ENCODE data around the gene ASF1B. TPM values are rescaled to one million over a fixed set of nuclear protein-coding genes. Genes with fewer than 3 reads are reported as not detected.

Gene ASF1B
- total RNA-seq, 1 experiment from 2014 or later: 54.6 TPM

DNA sequence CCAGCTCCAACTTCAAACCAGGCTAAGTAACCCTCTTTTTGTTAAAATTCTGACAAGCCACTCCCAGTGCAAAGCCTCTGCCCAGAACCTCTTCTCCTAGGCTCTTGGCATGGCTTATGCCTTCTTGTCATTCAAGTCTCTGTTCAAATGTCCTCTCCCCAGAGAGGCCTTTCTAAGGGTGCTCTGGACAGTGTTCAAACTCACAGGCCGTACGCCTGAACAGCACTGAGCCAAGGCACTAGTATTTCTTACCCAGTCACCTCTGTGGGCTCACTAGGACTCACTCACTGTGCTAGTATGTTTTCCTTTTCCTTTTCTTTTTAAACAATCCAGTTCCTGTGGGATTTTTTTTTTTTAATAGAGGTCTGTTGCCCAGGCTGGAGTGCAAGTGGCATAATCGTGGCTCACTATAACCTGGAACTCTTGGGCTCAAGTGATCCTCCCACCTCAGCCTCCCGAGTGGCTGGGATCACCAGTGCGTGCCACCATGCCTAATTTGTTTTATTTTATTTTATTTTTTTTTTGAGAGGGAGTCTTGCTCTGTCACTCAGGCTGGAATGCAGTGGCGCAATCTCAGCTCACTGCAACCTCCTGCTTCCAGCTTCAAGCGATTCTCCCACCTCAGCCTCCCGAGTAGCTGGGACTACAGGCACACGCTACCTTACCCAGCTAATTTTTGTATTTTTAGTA, 2.3 kb upstream of the ASF1B start:
- intact Hi-C loops (cut with micrococcal nuclease; ENCODE audit: unreplicated experiment): loop anchor here (5.0 kb wide), 3 partner anchors 209 to 344 kb away; no protein-coding TSS in a partner anchor
- Histone ChIP-seq H3K9me3 (ENCODE audit: low read depth, low read length, poor library complexity, severe bottlenecking) (no peaks in the 10 kb centered on the region), H3K4me1 (ENCODE audit: insufficient read depth, low read length, poor library complexity, severe bottlenecking) (peaks cover 21% of the 10 kb centered on the region), H3K27ac (ENCODE audit: low read depth, low read length, poor library complexity, severe bottlenecking) (peak overlapping the region; percentile 55), H3K36me3 (ENCODE audit: insufficient read depth, low read length, poor library complexity, severe bottlenecking) (peaks cover 4% of the 10 kb centered on the region), H3K27me3 (replicated peaks; ENCODE audit: insufficient read depth, low read depth, low read length, poor library complexity) (no peaks in the 10 kb centered on the region), H3K4me3 (ENCODE audit: low read depth, low read length, poor library complexity, severe bottlenecking) (no peak overlapping the region)
- ChIA-PET CTCF (interaction anchor here (0.7 kb wide), 1 partner anchor 346 kb away, joined by 4 read pairs; no protein-coding TSS in a partner anchor), POLR2A (ENCODE audit: low non-redundant PET) (no interaction called here)
- DNase-seq (ENCODE audit: low spot score): no peak
- TF ChIP-seq, protein P1, sequence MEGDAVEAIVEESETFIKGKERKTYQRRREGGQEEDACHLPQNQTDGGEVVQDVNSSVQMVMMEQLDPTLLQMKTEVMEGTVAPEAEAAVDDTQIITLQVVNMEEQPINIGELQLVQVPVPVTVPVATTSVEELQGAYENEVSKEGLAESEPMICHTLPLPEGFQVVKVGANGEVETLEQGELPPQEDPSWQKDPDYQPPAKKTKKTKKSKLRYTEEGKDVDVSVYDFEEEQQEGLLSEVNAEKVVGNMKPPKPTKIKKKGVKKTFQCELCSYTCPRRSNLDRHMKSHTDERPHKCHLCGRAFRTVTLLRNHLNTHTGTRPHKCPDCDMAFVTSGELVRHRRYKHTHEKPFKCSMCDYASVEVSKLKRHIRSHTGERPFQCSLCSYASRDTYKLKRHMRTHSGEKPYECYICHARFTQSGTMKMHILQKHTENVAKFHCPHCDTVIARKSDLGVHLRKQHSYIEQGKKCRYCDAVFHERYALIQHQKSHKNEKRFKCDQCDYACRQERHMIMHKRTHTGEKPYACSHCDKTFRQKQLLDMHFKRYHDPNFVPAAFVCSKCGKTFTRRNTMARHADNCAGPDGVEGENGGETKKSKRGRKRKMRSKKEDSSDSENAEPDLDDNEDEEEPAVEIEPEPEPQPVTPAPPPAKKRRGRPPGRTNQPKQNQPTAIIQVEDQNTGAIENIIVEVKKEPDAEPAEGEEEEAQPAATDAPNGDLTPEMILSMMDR (conservative IDR thresholded peaks at IDR 0.05; ENCODE audit: low read depth, low read length): no peak
- no peak for TF ChIP-seq EZH2 (IDR thresholded peaks at IDR 0.05; ENCODE audit: borderline replicate concordance, low read depth, low read length, poor library complexity, severe bottlenecking)
- no TSS peak for BruUV-seq (replicated peaks)

- no peak for TF ChIP-seq EZH2 (IDR thresholded peaks at IDR 0.05; ENCODE audit: borderline replicate concordance, low read depth, low read length, poor library complexity, severe bottlenecking)
- TF ChIP-seq, protein P1 (conservative IDR thresholded peaks at IDR 0.05; ENCODE audit: low read depth, low read length): no peak
- intact Hi-C loops (cut with micrococcal nuclease; ENCODE audit: unreplicated experiment): loop anchor here (5.0 kb wide), 3 partner anchors 211 to 346 kb away; no protein-coding TSS in a partner anchor
- ChIA-PET CTCF (interaction anchor here (0.5 to 1.4 kb wide), 9 partner anchors 10 to 342 kb away, joined by 3 to 7 read pairs (median 4); no protein-coding TSS in a partner anchor), POLR2A (ENCODE audit: low non-redundant PET) (interaction anchor here (0.6 to 0.7 kb wide), 3 partner anchors 187 to 313 kb away, joined by 3 to 7 read pairs (median 3); no protein-coding TSS in a partner anchor)
- BruUV-seq (replicated peaks): no TSS peak
- no peaks in the 10 kb centered on the region for H3K9me3 ChIP-seq (ENCODE audit: low read depth, low read length, poor library complexity, severe bottlenecking)
- H3K27ac ChIP-seq (ENCODE audit: low read depth, low read length, poor library complexity, severe bottlenecking): peak overlapping the region; percentile 84
- peaks cover 4% of the 10 kb centered on the region for H3K36me3 ChIP-seq (ENCODE audit: insufficient read depth, low read length, poor library complexity, severe bottlenecking)
- H3K4me1 ChIP-seq (ENCODE audit: insufficient read depth, low read length, poor library complexity, severe bottlenecking): peaks cover 21% of the 10 kb centered on the region
- H3K4me3 ChIP-seq (ENCODE audit: low read depth, low read length, poor library complexity, severe bottlenecking): peak overlapping the region; percentile 89
- DNase-seq (ENCODE audit: low spot score): no peak
- no peaks in the 10 kb centered on the region for H3K27me3 ChIP-seq (replicated peaks; ENCODE audit: insufficient read depth, low read depth, low read length, poor library complexity)
These were observed 342 bp downstream of the ASF1B start for GRCh38 chr19:14135985-14136508.

GRCh38 chr19:14135355-14135754, 1.0 kb downstream of the ASF1B start:
- Histone ChIP-seq H3K4me1 (ENCODE audit: insufficient read depth, low read length, poor library complexity, severe bottlenecking) (peaks cover 21% of the 10 kb centered on the region), H3K9me3 (ENCODE audit: low read depth, low read length, poor library complexity, severe bottlenecking) (no peaks in the 10 kb centered on the region), H3K27ac (ENCODE audit: low read depth, low read length, poor library complexity, severe bottlenecking) (peak overlapping the region; percentile 84), H3K27me3 (replicated peaks; ENCODE audit: insufficient read depth, low read depth, low read length, poor library complexity) (no peaks in the 10 kb centered on the region), H3K36me3 (ENCODE audit: insufficient read depth, low read length, poor library complexity, severe bottlenecking) (peaks cover 4% of the 10 kb centered on the region), H3K4me3 (ENCODE audit: low read depth, low read length, poor library complexity, severe bottlenecking) (peak overlapping the region; percentile 89)
- BruUV-seq (replicated peaks): no TSS peak
- ChIA-PET POLR2A (ENCODE audit: low non-redundant PET) (interaction anchor here (0.6 kb wide), 1 partner anchor 253 kb away, joined by 7 read pairs; no protein-coding TSS in a partner anchor), CTCF (no interaction called here)
- no peak for DNase-seq (ENCODE audit: low spot score)
- intact Hi-C loops (cut with micrococcal nuclease; ENCODE audit: unreplicated experiment): loop anchor here (5.0 kb wide), 3 partner anchors 212 to 347 kb away; no protein-coding TSS in a partner anchor
- no peak for TF ChIP-seq EZH2 (IDR thresholded peaks at IDR 0.05; ENCODE audit: borderline replicate concordance, low read depth, low read length, poor library complexity, severe bottlenecking)
- TF ChIP-seq, protein P1 (conservative IDR thresholded peaks at IDR 0.05; ENCODE audit: low read depth, low read length): no peak
